ENCODE results near the gene TESMIN.

Gene TESMIN

DNA sequence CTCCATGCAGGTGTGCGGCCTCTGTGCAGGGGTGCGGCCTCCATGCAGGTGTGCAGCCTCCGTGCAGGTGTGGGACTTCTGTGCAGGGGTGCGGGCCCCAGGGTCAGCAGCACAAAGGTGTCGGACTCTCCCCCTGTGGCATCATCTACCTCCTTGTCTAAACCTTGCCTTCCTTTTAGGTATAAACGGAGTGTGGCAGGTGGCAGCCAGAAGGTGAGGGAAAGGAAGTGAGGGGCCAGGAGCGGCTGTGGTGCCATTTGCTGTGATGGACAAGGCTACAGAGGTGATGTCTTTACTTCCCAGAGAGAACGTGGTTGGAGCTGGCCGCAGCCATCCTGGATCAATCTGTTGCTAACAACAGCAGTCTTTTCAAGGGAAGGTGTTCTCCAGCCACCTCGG is 57.8 kb downstream of the TESMIN start:
- TF ChIP-seq, protein P1, sequence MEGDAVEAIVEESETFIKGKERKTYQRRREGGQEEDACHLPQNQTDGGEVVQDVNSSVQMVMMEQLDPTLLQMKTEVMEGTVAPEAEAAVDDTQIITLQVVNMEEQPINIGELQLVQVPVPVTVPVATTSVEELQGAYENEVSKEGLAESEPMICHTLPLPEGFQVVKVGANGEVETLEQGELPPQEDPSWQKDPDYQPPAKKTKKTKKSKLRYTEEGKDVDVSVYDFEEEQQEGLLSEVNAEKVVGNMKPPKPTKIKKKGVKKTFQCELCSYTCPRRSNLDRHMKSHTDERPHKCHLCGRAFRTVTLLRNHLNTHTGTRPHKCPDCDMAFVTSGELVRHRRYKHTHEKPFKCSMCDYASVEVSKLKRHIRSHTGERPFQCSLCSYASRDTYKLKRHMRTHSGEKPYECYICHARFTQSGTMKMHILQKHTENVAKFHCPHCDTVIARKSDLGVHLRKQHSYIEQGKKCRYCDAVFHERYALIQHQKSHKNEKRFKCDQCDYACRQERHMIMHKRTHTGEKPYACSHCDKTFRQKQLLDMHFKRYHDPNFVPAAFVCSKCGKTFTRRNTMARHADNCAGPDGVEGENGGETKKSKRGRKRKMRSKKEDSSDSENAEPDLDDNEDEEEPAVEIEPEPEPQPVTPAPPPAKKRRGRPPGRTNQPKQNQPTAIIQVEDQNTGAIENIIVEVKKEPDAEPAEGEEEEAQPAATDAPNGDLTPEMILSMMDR (conservative IDR thresholded peaks at IDR 0.05) = no peak
- no peak overlapping the region for H3K27ac ChIP-seq

DNA sequence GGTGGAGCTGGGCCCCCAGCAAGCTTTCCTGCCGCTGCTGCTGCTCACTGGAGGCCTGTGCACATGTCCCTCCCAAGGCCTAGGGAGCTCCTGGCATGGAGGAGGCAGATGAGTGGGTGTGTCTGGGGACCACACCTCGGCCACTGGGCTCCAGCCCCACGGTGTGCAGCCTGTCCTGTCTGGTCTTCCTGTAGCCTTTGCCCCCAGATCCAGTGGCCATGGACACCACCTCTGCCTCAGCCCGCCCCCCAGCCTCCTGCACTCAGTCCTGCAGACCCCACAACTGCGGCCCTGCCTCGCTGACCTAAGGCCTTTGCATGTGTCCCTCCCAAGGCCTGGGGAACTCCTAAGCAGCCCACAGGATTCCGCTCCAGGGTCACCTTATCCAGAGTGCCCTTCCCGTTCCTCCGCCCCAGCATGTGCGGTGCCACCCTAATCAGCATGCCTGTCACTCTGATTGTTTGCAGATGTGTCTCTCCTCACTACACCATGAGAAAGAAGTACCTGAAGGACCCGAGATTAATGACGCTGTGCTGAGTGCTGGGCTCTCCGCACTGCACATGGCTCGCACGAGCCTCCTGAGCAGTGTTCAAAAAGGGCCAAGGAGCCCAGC is 58.3 kb downstream of the TESMIN start:
- no peak overlapping the region for H3K27ac ChIP-seq
- TF ChIP-seq, protein P1 (conservative IDR thresholded peaks at IDR 0.05) = no peak

DNA sequence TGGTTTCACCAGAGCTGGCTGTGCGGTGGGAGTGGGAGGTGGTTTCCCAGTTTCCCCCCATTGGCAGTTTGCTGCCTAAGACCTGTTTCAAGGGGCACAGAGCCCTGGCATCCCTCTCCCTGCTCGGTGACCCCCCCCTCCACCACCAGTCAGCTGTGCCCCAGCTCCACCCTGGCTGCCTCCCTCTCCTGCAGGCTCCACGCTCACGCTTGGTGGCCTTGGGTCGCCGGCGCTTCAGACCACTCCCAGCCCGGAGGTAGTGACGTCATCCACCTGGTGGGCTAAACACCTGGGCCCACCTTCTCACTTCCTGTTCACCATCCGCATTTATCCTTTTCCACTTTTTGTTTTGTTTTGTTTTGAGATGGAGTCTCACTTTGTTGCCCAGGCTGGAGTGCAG is 59.2 kb downstream of the TESMIN start:
- H3K27ac ChIP-seq = no peak overlapping the region
- TF ChIP-seq, protein P1 (conservative IDR thresholded peaks at IDR 0.05) = no peak

DNA sequence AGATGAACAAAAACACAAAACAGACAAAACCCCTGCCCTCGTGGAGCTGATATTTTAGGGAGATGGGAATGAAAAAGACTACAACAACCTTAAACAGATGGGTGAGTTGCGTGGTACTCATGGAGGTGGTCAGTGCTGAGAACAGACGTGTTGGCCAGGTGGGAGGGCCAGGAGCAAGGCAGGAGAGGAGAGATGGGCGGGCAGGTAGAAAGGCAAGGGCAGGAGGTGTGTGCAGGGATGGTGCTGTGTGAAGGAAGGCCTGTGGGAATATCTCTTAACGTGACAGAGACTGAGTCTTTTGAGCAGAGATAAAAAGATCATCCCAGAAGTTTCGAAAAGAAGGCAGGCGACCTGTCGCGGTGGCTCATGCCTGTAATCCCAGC is 59.9 kb downstream of the TESMIN start:
- H3K27ac ChIP-seq = no peak overlapping the region
- TF ChIP-seq, protein P1 (conservative IDR thresholded peaks at IDR 0.05) = no peak

DNA sequence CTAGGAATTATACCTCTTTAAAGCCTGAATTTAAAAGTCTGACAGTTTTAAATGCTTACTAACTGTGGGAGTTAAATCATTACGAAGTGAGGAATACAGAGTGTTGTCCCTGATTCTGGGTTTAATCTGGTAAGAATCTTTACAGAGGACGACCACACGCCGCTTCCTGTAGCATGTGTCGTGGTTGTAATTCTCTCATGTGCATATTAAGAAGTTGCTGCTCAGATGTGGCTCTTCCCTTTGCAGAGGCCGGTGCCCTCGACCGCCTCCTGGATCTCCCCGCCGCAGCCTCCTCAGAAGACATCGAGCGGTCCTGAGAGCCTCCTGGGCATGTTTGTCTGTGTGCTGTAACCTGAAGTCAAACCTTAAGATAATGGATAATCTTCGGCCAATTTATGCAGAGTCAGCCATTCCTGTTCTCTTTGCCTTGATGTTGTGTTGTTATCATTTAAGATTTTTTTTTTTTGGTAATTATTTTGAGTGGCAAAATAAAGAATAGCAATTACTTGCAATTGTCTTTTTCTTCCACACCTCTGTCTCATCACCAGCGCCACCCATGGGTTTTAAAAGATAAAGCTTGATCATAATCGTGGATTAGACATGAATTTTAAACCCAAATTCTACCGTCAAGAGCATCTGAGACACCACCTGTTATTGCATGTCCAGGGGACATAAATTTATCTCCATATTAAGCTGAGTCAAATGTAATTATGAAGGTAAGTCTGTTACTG is 60.5 kb downstream of the TESMIN start:
- no peak overlapping the region for H3K27ac ChIP-seq
- TF ChIP-seq, protein P1 (conservative IDR thresholded peaks at IDR 0.05) = no peak

DNA sequence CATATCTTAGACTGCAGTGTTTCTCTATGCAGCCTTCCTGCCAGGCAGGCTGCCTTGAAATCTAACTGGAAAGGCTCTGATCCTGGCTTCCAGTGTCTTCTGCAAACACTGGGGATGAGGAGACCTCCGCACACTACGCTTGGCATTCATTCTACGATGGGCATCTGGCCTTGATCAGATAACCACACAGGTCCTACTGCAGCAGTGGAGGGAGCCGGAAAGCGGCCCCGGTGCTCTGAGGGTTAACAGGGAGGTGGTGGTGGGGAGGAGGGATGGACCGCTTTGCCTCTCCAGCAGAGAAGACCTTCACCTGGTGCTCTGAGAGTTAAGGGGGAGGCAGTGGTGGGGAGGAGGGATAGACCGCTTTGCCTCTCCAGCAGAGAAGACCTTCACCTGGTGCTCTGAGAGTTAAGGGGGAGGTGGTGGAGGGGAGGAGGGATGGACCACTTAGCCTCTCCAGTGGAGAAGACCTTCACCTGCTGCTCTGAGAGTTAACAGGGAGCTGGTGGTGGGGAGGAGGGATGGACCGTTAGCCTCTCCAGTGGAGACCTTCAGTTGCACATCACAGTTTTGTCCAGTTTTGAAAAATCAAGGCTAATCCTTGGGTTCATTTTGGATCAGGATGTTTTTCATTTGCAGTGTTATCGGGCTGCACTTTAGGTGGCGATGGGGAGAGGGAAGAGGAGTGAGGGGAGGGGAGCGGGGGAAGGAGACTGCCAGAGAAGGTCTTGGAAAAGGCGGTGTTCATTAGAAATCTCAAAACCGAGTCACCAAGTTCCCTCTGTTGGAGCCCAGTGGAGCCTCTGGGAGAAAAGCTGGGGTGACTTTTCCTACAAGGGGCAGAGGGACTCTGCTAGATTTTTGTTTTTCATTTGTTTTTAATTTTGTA is 61.3 kb downstream of the TESMIN start:
- no peak overlapping the region for H3K27ac ChIP-seq
- TF ChIP-seq, protein P1 (conservative IDR thresholded peaks at IDR 0.05) = no peak

DNA sequence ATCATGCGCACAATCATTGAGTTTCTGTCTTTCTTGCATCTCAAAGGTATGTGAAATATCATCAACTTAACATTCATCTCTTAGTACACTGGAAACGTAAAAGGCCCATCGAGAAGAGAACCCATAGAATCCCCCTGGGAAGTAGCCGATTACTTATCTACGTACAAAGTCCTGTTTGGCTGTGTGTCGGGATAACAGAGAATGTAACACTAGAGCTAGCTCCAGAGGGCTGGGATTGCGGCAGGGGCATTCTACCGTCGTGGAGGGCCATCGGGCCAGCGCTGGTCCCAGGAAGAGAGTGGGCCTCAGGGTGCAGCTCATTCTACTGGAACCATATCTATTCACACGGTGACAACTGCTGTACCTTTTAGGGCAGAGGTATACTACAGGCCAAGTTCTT is 62.4 kb downstream of the TESMIN start:
- TF ChIP-seq, protein P1 (conservative IDR thresholded peaks at IDR 0.05) = no peak
- no peak overlapping the region for H3K27ac ChIP-seq

Measured in VCaP (cell line).